Upper lobe of right lung (tissue), 1 donor: ENCODE measurements around the gene CTDP1. TPM values are rescaled to one million over a fixed set of nuclear protein-coding genes. Genes with fewer than 3 reads are reported as not detected.
A peak's percentile ranks its signal among the peaks of the same experiment; 100 is the strongest.

Experiments used
- ATAC-seq: fragments of 200-7000 bp; cut with Tn5 transposase; one replicate; pipeline ENCODE4 v1.9.1; 2020; ENCODE audit warnings: mild to moderate bottlenecking, moderate library complexity
- DNase-seq: peaks from one replicate; pipeline ENCODE4 v3.0.0-alpha.2; 2020
- H3K27ac ChIP-seq: fragments of 200-600 bp; one replicate; pipeline ENCODE4 v1.8.0; 2022
- H3K27me3 ChIP-seq: fragments of 200-600 bp; one replicate; pipeline ENCODE4 v1.8.0; 2022; ENCODE audit warnings: mild to moderate bottlenecking
- H3K36me3 ChIP-seq: fragments of 200-600 bp; one replicate; pipeline ENCODE4 v1.8.0; 2022
- H3K4me1 ChIP-seq: fragments of 200-600 bp; one replicate; pipeline ENCODE4 v1.8.0; 2022
- H3K4me3 ChIP-seq: fragments of 200-600 bp; one replicate; pipeline ENCODE4 v1.8.0; 2022; ENCODE audit warnings: mild to moderate bottlenecking
- H3K9me3 ChIP-seq: fragments of 200-600 bp; one replicate; pipeline ENCODE4 v1.8.0; 2022
- CTCF ChIP-seq: fragments of 200-600 bp; IDR thresholded peaks from one replicate; pipeline ENCODE4 v1.8.0; 2022; ENCODE audit warnings: antibody characterized with exemption
- intact Hi-C: fragments of 100-400 bp; cut with DNase I; formaldehyde crosslinking; loops from one replicate; pipeline ENCODE4 v1.11.0; 2022
- total RNA-seq: library from RNA; stranded (reverse); fragmentation: NEBNext Ultra II Directional; extraction: Animal tissue kit (Norgen Biotek cat#: 25700); gene quantifications from one replicate; pipeline ENCODE4 v1.2.1, GENCODE V29; 2021
- donor health status: DM: no; HTN: yes; CAD: no; lungs with severe emphysema.

The CTDP1 gene
- total RNA-seq, 1 donor from 2014 or later = 23.0 TPM

GRCh38 chr18:79647307-79647706 lies 32.3 kb upstream of the CTDP1 start:
- intact Hi-C loops = no loop called here

GRCh38 chr18:79650959-79651358 lies 28.6 kb upstream of the CTDP1 start:
- intact Hi-C loops = no loop called here
- TF ChIP-seq CTCF = no peak

More at GRCh38 chr18:79647307-79647706, 32.3 kb upstream of the CTDP1 start:
- H3K36me3 ChIP-seq = no peaks in the 10 kb centered on the region
- ATAC-seq (no peak), DNase-seq (no peak)
- H3K27ac ChIP-seq = no peak overlapping the region
- H3K27me3 ChIP-seq = peaks cover 9% of the 10 kb centered on the region
- no peak overlapping the region for H3K4me3 ChIP-seq
- no peak for TF ChIP-seq CTCF
- peaks cover 8% of the 10 kb centered on the region for H3K4me1 ChIP-seq
- no peaks in the 10 kb centered on the region for H3K9me3 ChIP-seq

GRCh38 chr18:79657342-79657996 lies 22.1 kb upstream of the CTDP1 start:
- peaks cover 8% of the 10 kb centered on the region for H3K27me3 ChIP-seq
- DNase-seq (no peak), ATAC-seq (peak; percentile 35)
- intact Hi-C loops = no loop called here
- no peak overlapping the region for H3K4me3 ChIP-seq
- no peaks in the 10 kb centered on the region for H3K4me1 ChIP-seq
- no peaks in the 10 kb centered on the region for H3K36me3 ChIP-seq
- no peak for TF ChIP-seq CTCF
- no peaks in the 10 kb centered on the region for H3K9me3 ChIP-seq
- no peak overlapping the region for H3K27ac ChIP-seq

More at GRCh38 chr18:79650959-79651358, 28.6 kb upstream of the CTDP1 start:
- Histone ChIP-seq H3K27me3 (peaks cover 9% of the 10 kb centered on the region), H3K4me3 (no peak overlapping the region), H3K9me3 (no peaks in the 10 kb centered on the region), H3K4me1 (no peaks in the 10 kb centered on the region), H3K27ac (no peak overlapping the region), H3K36me3 (no peaks in the 10 kb centered on the region)
- DNase-seq = no peak
- no peak for ATAC-seq

GRCh38 chr18:79658366-79658765 lies 21.2 kb upstream of the CTDP1 start:
- Histone ChIP-seq H3K27ac (no peak overlapping the region), H3K4me1 (no peaks in the 10 kb centered on the region), H3K27me3 (peaks cover 8% of the 10 kb centered on the region), H3K36me3 (no peaks in the 10 kb centered on the region), H3K9me3 (no peaks in the 10 kb centered on the region), H3K4me3 (no peak overlapping the region)
- no peak for TF ChIP-seq CTCF
- intact Hi-C loops = no loop called here
- DNase-seq (no peak), ATAC-seq (no peak)

GRCh38 chr18:79659733-79660132 lies 19.9 kb upstream of the CTDP1 start:
- peaks cover 8% of the 10 kb centered on the region for H3K27me3 ChIP-seq
- no peak overlapping the region for H3K4me3 ChIP-seq
- H3K9me3 ChIP-seq = no peaks in the 10 kb centered on the region
- DNase-seq (no peak), ATAC-seq (no peak)
- H3K4me1 ChIP-seq = no peaks in the 10 kb centered on the region
- intact Hi-C loops = no loop called here
- no peak for TF ChIP-seq CTCF
- no peak overlapping the region for H3K27ac ChIP-seq
- no peaks in the 10 kb centered on the region for H3K36me3 ChIP-seq

- no peak for TF ChIP-seq CTCF
- no peaks in the 10 kb centered on the region for H3K9me3 ChIP-seq
- intact Hi-C loops = no loop called here
Observed at GRCh38 chr18:79662034-79662433, 17.6 kb upstream of the CTDP1 start.

More at GRCh38 chr18:79662034-79662433, 17.6 kb upstream of the CTDP1 start:
- Histone ChIP-seq H3K4me1 (no peaks in the 10 kb centered on the region), H3K4me3 (no peak overlapping the region), H3K27ac (no peak overlapping the region), H3K27me3 (peaks cover 8% of the 10 kb centered on the region), H3K36me3 (no peaks in the 10 kb centered on the region)
- ATAC-seq (no peak), DNase-seq (no peak)
